ENCODE data around the gene RPL10. TPM values are rescaled to one million over a fixed set of nuclear protein-coding genes. Genes with fewer than 3 reads are reported as not detected.
A peak's percentile ranks its signal among the peaks of the same experiment; 100 is the strongest.

RPL10 gene
- total and polyA plus RNA-seq, 9 of the 15 experiments (the other 6 are each of a cell fraction or from before 2014, with no cell fraction given): 3,774 to 7,600 (median 5,014) TPM

GRCh38 chrX:154401045-154401799, 3.0 kb downstream of the RPL10 start (continued):
- TF ChIP-seq AFF4 (CRISPR knock-in tag; IDR thresholded peaks at IDR 0.05): peak; percentile 93
- no peak for TF ChIP-seq ZNF695 (CRISPR knock-in tag; IDR thresholded peaks at IDR 0.05)
- TF ChIP-seq ZNF668 (CRISPR knock-in tag; IDR thresholded peaks at IDR 0.05): no peak
- TF ChIP-seq ZNF165 (CRISPR knock-in tag; IDR thresholded peaks at IDR 0.05; ENCODE audit: borderline replicate concordance): no peak
- TF ChIP-seq XRCC4 (IDR thresholded peaks at IDR 0.05; ENCODE audit: extremely low read depth, insufficient read depth, insufficient read length): no peak
- TF ChIP-seq NFE2L1 (tag; IDR thresholded peaks at IDR 0.05; ENCODE audit: borderline replicate concordance, low read depth): no peak
- TF ChIP-seq HNRNPK (IDR thresholded peaks at IDR 0.05; ENCODE audit: low read depth, low read length, poor library complexity, severe bottlenecking): no peak
- no peak for TF ChIP-seq KLF6 (CRISPR knock-in tag; IDR thresholded peaks at IDR 0.05; ENCODE audit: borderline replicate concordance)
- no peak for TF ChIP-seq ZNF707 (CRISPR knock-in tag; conservative IDR thresholded peaks at IDR 0.05)
- TF ChIP-seq NBN (IDR thresholded peaks at IDR 0.05; ENCODE audit: low read depth): no peak
- TF ChIP-seq GABPB1 (CRISPR knock-in tag; IDR thresholded peaks at IDR 0.05): peak; percentile 60; the same call in 1 of the 2 replicates
- TF ChIP-seq RUNX1 (IDR thresholded peaks at IDR 0.05; ENCODE audit: low read depth): peak; percentile 65; the same call in 1 of the 2 replicates
- TF ChIP-seq, protein P1, sequence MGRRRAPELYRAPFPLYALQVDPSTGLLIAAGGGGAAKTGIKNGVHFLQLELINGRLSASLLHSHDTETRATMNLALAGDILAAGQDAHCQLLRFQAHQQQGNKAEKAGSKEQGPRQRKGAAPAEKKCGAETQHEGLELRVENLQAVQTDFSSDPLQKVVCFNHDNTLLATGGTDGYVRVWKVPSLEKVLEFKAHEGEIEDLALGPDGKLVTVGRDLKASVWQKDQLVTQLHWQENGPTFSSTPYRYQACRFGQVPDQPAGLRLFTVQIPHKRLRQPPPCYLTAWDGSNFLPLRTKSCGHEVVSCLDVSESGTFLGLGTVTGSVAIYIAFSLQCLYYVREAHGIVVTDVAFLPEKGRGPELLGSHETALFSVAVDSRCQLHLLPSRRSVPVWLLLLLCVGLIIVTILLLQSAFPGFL (CRISPR knock-in tag; IDR thresholded peaks at IDR 0.05): no peak
- TF ChIP-seq MCM7 (IDR thresholded peaks at IDR 0.05): no peak
- no peak for TF ChIP-seq NUFIP1 (IDR thresholded peaks at IDR 0.05; ENCODE audit: partially characterized antibody)
- TF ChIP-seq DDX20 (tag; IDR thresholded peaks at IDR 0.05; ENCODE audit: low read depth): no peak
- no peak; the same call in 1 of the 2 replicates for TF ChIP-seq ZNF41 (CRISPR knock-in tag; conservative IDR thresholded peaks at IDR 0.05)
- TF ChIP-seq JUN (IDR thresholded peaks at IDR 0.05; ENCODE audit: borderline replicate concordance, low read depth, low read length): no peak
- no peak for TF ChIP-seq JUN (CRISPR knock-in tag; IDR thresholded peaks at IDR 0.05; ENCODE audit: borderline replicate concordance)
- TF ChIP-seq, protein P2, sequence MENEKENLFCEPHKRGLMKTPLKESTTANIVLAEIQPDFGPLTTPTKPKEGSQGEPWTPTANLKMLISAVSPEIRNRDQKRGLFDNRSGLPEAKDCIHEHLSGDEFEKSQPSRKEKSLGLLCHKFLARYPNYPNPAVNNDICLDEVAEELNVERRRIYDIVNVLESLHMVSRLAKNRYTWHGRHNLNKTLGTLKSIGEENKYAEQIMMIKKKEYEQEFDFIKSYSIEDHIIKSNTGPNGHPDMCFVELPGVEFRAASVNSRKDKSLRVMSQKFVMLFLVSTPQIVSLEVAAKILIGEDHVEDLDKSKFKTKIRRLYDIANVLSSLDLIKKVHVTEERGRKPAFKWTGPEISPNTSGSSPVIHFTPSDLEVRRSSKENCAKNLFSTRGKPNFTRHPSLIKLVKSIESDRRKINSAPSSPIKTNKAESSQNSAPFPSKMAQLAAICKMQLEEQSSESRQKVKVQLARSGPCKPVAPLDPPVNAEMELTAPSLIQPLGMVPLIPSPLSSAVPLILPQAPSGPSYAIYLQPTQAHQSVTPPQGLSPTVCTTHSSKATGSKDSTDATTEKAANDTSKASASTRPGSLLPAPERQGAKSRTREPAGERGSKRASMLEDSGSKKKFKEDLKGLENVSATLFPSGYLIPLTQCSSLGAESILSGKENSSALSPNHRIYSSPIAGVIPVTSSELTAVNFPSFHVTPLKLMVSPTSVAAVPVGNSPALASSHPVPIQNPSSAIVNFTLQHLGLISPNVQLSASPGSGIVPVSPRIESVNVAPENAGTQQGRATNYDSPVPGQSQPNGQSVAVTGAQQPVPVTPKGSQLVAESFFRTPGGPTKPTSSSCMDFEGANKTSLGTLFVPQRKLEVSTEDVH (IDR thresholded peaks at IDR 0.05; ENCODE audit: low read depth, partially characterized antibody): peak; percentile 83
- TF ChIP-seq RBM14 (IDR thresholded peaks at IDR 0.05; ENCODE audit: borderline replicate concordance, insufficient read depth, low read depth, low read length): no peak

All from K562 (cell line).